ENCODE measurements around the gene USP22. TPM values are rescaled to one million over a fixed set of nuclear protein-coding genes. Genes with fewer than 3 reads are reported as not detected.

The USP22 gene
- total and polyA plus RNA-seq, 2 donors (not counting 3 experiments of a cell fraction or from before 2014, with no cell fraction given): 204 to 260 TPM

DNA sequence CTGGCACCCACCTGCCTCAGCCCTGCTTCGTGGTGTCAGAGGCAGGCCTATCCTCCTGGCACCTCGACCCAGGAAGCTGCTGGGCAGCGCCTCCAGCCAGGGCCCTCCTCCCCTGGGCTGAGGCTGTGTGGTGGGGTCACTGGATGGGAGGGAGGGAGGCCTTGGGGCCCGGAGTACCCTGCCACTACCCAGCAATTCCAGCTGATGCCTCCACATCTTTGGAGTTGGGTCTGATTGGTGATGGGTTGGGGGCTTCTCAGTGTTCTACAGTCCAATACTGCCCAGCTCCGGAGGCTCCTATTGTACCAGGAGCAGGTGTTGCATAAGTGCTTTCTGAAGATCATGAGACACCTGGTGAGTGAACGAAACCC lies 48.0 kb downstream of the USP22 start:
- Histone ChIP-seq H2AFZ (ENCODE audit: low read depth, low read length) (no peak overlapping the region), H3K9me1 (replicated peaks; ENCODE audit: control insufficient read depth, extremely low read depth, insufficient read depth, low read length) (no peaks in the 10 kb centered on the region), H3K9ac (replicated peaks; ENCODE audit: extremely low read depth, insufficient read depth, low read length) (no peak overlapping the region), H3K27me3 (ENCODE audit: control insufficient read depth in 2 of 2, insufficient read depth in 2 of 2, low read length in 2 of 2) (no peaks in the 10 kb centered on the region), H3K27ac (ENCODE audit: insufficient read depth, low read depth, low read length) (no peak overlapping the region), H3K9me3 (replicated peaks; ENCODE audit: control insufficient read depth, insufficient read depth, low read length) (no peaks in the 10 kb centered on the region), H4K20me1 (replicated peaks; ENCODE audit: control insufficient read depth, extremely low read depth, insufficient read depth, low read length) (no peaks in the 10 kb centered on the region), H3K79me2 (ENCODE audit: control insufficient read depth, insufficient read depth, low read length) (no peaks in the 10 kb centered on the region), H3K36me3 (ENCODE audit: control insufficient read depth in 2 of 2, extremely low read depth in 1 of 2, insufficient read depth in 2 of 2, low read length in 2 of 2) (peaks cover 2 to 6% of the 10 kb centered on the region in 2 experiments), H3K4me3 (replicated peaks in 1 of 3; ENCODE audit: insufficient read depth in 1 of 3, low read depth in 1 of 3, low read length in 3 of 3) (no peak overlapping the region), H3K4me1 (ENCODE audit: control insufficient read depth, extremely low read depth, insufficient read depth, low read length) (no peaks in the 10 kb centered on the region), H3K4me2 (ENCODE audit: insufficient read depth, low read length) (no peak overlapping the region)
- TF ChIP-seq FOS (IDR thresholded peaks at IDR 0.05; ENCODE audit: borderline replicate concordance, insufficient read depth, low read length) (no peak), POLR2AphosphoS5 (IDR thresholded peaks at IDR 0.05; ENCODE audit: insufficient read depth, low read depth, low read length) (no peak), EZH2 (IDR thresholded peaks at IDR 0.05; ENCODE audit: borderline replicate concordance, low read depth, low read length, severe bottlenecking) (no peak), MYC (IDR thresholded peaks at IDR 0.05; ENCODE audit: low read depth, low read length) (no peak), JUN (IDR thresholded peaks at IDR 0.05; ENCODE audit: borderline replicate concordance, insufficient read depth, insufficient read length, low read depth) (no peak), MAX (IDR thresholded peaks at IDR 0.05; ENCODE audit: insufficient read depth, insufficient read length) (no peak), CTCF (IDR thresholded peaks at IDR 0.05; ENCODE audit: extremely low read depth in 1 of 2, insufficient read depth in 1 of 2, low read depth in 1 of 2, low read length in 2 of 2) (no peak), POLR2A (IDR thresholded peaks at IDR 0.05; ENCODE audit: low read depth, low read length) (no peak), GATA2 (IDR thresholded peaks at IDR 0.05; ENCODE audit: insufficient read depth, insufficient read length, low read depth, low read length) (no peak)
- CTCF ChIA-PET: interaction anchor here (0.6 to 5.8 kb wide), 5 partner anchors 10 to 193 kb away, joined by 3 to 157 read pairs (median 3); no protein-coding TSS in a partner anchor
- no TSS peak for BruUV-seq (replicated peaks)
- POLR2A ChIA-PET: no interaction called here
- DNase-seq (ENCODE audit: low read depth, low spot score) (no peak), FAIRE-seq (no peak)
- intact Hi-C loops (cut with micrococcal nuclease) (loop anchor here (5.0 kb wide), 1 partner anchor 57 kb away; no protein-coding TSS in a partner anchor), dilution Hi-C loops (cut with MboI; ENCODE audit: extremely low pct_ligation_motif_present, low sequenced_read_pairs) (no loop called here)
